HCT116 (cell line): ENCODE data around the gene CHM. TPM values are rescaled to one million over a fixed set of nuclear protein-coding genes. Genes with fewer than 3 reads are reported as not detected.
"Not testable (repeated sequence)": the region's sequence is repeated elsewhere in the genome, so short reads cannot be mapped to it uniquely, and the experiment has no call there.

ENCODE experiments used
- ATAC-seq: fragments of 200-7000 bp; cut with Tn5 transposase; 2 replicates; pipeline ENCODE4 v1.9.1; 2020; ENCODE audit warnings: mild to moderate bottlenecking, moderate library complexity
- BruUV-seq: library from RNA; stranded (reverse); fragments of 400-500 nt; replicated peaks from 2 replicates; lab custom pipeline; 2021; lab: Mats Ljungman, UMichigan
- CTCF ChIA-PET: fragments of 300-600 bp; sonication (Branson Sonifier 250); formaldehyde crosslinking; loops from one replicate; lab custom pipeline; 2021; ENCODE audit warnings: antibody characterized with exemption; lab: Charles Lee
- POLR2A ChIA-PET: fragments of 300-600, 350-600 bp; sonication (Branson Sonifier 250); formaldehyde crosslinking; loops from one replicate; lab custom pipeline; 2021; ENCODE audit warnings: antibody characterized with exemption; lab: Charles Lee
- RAD21 ChIA-PET, 2 experiments: fragments of 300-600 bp; sonication (Branson Sonifier 250); formaldehyde crosslinking; loops; one replicate each; lab custom pipeline; 2023; ENCODE audit warnings: low total read pairs in 2 of 2; ENCODE audit not compliant: uncharacterized antibody in 2 of 2, unreplicated experiment in 2 of 2, low non-redundant PET in 1 of 2; lab: Charles Lee
- DNase-seq: peaks from one replicate; pipeline ENCODE4 v3.0.0-alpha.2; 2010; ENCODE audit warnings: low read depth, low spot score
- H2AFZ ChIP-seq: fragments of 200-600 bp; shearing (Covaris generic), sonication (generic); 2 replicates; pipeline ENCODE4 v1.6.1; 2017; ENCODE audit warnings: low read depth, mixed run types, mixed read lengths, antibody characterized with exemption, low read length; ENCODE audit not compliant: poor library complexity, severe bottlenecking
- H3K27ac ChIP-seq: 2 replicates; pipeline ENCODE4 v1.5.1; 2012; ENCODE audit warnings: low read depth, low read length
- H3K27me3 ChIP-seq: fragments of 200-600 bp; sonication (generic); 2 replicates; pipeline ENCODE4 v1.6.1; 2016; ENCODE audit warnings: mixed run types, low read length, mixed read lengths; ENCODE audit not compliant: insufficient read depth
- H3K36me3 ChIP-seq, 2 experiments: fragments of 200-500 bp in 1 of 2; fragments of 200-600 bp in 1 of 2; sonication (Bioruptor generic) in 1 of 2; sonication (generic) in 1 of 2; 2 replicates each; pipeline versions ENCODE4 v1.5.1 to v1.6.1; 2014 to 2016; ENCODE audit warnings: low read length in 2 of 2, inconsistent platforms in 1 of 2, mixed read lengths in 1 of 2, mixed run types in 1 of 2; ENCODE audit not compliant: insufficient read depth in 2 of 2, control insufficient read depth in 1 of 2
- H3K4me1 ChIP-seq, 2 experiments: fragments of 200-600 bp in 1 of 2; sonication (generic) in 1 of 2; 2 replicates each; pipeline versions ENCODE4 v1.5.1 to v1.6.1; 2012 to 2017; ENCODE audit warnings: low read length in 2 of 2, inconsistent platforms in 1 of 2, mild to moderate bottlenecking in 1 of 2, mixed read lengths in 1 of 2, mixed run types in 1 of 2, moderate library complexity in 1 of 2; ENCODE audit not compliant: insufficient read depth in 2 of 2, control insufficient read depth in 1 of 2
- H3K4me2 ChIP-seq: fragments of 200-600 bp; sonication (generic); 2 replicates; pipeline ENCODE4 v1.6.1; 2017; ENCODE audit warnings: mixed run types, low read length, mixed read lengths
- H3K4me3 ChIP-seq, 2 experiments: fragments of 200-600 bp in 1 of 2; sonication (generic) in 1 of 2; replicated peaks in 1 of 2; 2 replicates each; pipeline ENCODE4 v1.5.1; 2011 to 2016; ENCODE audit warnings: low read length in 2 of 2, control low read depth in 1 of 2, low read depth in 1 of 2, mild to moderate bottlenecking in 1 of 2, mixed read lengths in 1 of 2, mixed run types in 1 of 2
- H3K79me2 ChIP-seq: fragments of 200-600 bp; sonication (generic); 2 replicates; pipeline ENCODE4 v1.6.1; 2017; ENCODE audit warnings: mild to moderate bottlenecking, mixed run types, low read length, moderate library complexity, mixed read lengths; ENCODE audit not compliant: insufficient read depth
- H3K9ac ChIP-seq: fragments of 200-600 bp; sonication (generic); 2 replicates; pipeline ENCODE4 v1.6.1; 2016; ENCODE audit warnings: low read length, mixed read lengths
- H3K9me2 ChIP-seq: fragments of 200-600 bp; sonication (generic), shearing (Covaris generic); 2 replicates; pipeline ENCODE4 v1.6.1; 2017; ENCODE audit warnings: mixed run types, mild to moderate bottlenecking, moderate library complexity; ENCODE audit not compliant: insufficient read depth
- H3K9me3 ChIP-seq, 2 experiments: fragments of 200-500 bp in 1 of 2; fragments of 200-600 bp in 1 of 2; sonication (Bioruptor generic) in 1 of 2; sonication (generic) in 1 of 2; 2 replicates each; pipeline ENCODE4 v1.6.1; 2014 to 2017; ENCODE audit warnings: low read length in 2 of 2, mixed read lengths in 2 of 2, inconsistent platforms in 1 of 2, low read depth in 1 of 2, mild to moderate bottlenecking in 1 of 2, mixed run types in 1 of 2, moderate library complexity in 1 of 2; ENCODE audit not compliant: control insufficient read depth in 1 of 2, insufficient read depth in 1 of 2
- H4K20me1 ChIP-seq: fragments of 200-600 bp; sonication (generic), shearing (Covaris generic); 2 replicates; pipeline ENCODE4 v1.6.1; 2017; ENCODE audit warnings: mixed run types, mild to moderate bottlenecking, moderate library complexity; ENCODE audit not compliant: insufficient read depth
- CBX3 ChIP-seq: IDR thresholded peaks from 2 replicates; pipeline ENCODE4 v1.6.1; 2012; ENCODE audit warnings: low read depth
- EZH2 ChIP-seq: fragments of 200-600 bp; sonication (generic); IDR thresholded peaks from 2 replicates; pipeline ENCODE4 v1.6.1; 2017; ENCODE audit warnings: antibody characterized with exemption, mixed run types
- FOSL1 ChIP-seq: IDR thresholded peaks from 2 replicates; pipeline ENCODE4 v1.6.1; 2012; ENCODE audit warnings: low read depth
- POLR2A ChIP-seq: IDR thresholded peaks from 2 replicates; pipeline ENCODE4 v1.7.0; 2011; ENCODE audit warnings: borderline replicate concordance; ENCODE audit not compliant: insufficient read depth, insufficient read length; ENCODE audit errors: extremely low read depth
- POLR2AphosphoS5 ChIP-seq: IDR thresholded peaks from 2 replicates; pipeline ENCODE4 v1.6.1; 2011; ENCODE audit warnings: mild to moderate bottlenecking, low read depth, low read length, moderate library complexity
- RAD21 ChIP-seq: IDR thresholded peaks from 2 replicates; pipeline ENCODE4 v1.6.1; 2012; ENCODE audit warnings: low read depth, mild to moderate bottlenecking
- intact Hi-C: fragments of 100-400 bp; cut with micrococcal nuclease; formaldehyde crosslinking; loops from 2 replicates; pipeline ENCODE4 v1.10.0; 2022
- total RNA-seq: library from RNA; stranded (reverse); gene quantifications from one replicate; pipeline ENCODE4 v1.2.1, GENCODE V29; 2021; ENCODE audit not compliant: unreplicated experiment
- TF ChIP-seq, protein P1 (sequence below): IDR thresholded peaks from 2 replicates; pipeline ENCODE4 v1.6.1; 2012
- TF ChIP-seq, protein P2 (sequence below): IDR thresholded peaks from 2 replicates; pipeline ENCODE4 v1.6.1; 2012; ENCODE audit warnings: low read depth

The CHM gene
- total RNA-seq, 1 experiment from 2014 or later: 17.1 TPM

DNA sequence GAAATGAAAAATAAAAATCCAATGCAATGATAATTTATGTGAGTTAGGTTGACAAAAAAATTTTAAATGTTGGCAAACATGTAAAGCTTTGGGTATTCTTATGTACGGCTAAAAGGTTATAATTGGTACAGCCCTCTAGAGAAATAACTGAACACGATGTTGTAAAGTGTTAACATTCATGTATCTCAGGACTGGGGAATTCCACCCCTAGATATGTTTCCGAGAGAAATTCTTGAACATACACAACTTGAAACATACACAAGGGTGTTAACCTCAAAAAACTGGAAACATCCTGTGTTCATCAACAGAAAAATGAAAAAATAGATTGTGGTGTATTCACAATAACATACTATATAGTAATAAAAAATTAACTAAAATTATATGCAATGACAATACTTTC is 91.8 kb downstream of the CHM start:
- no peaks in the 10 kb centered on the region for H3K9me2 ChIP-seq
- H3K4me2 ChIP-seq: no peak overlapping the region
- no peaks in the 10 kb centered on the region for H3K9me3 ChIP-seq
- TF ChIP-seq, protein P1, sequence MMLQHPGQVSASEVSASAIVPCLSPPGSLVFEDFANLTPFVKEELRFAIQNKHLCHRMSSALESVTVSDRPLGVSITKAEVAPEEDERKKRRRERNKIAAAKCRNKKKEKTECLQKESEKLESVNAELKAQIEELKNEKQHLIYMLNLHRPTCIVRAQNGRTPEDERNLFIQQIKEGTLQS: no peak
- TF ChIP-seq POLR2A (no peak), FOSL1 (no peak), EZH2 (no peak), POLR2AphosphoS5 (no peak), RAD21 (no peak), CBX3 (no peak)
- TF ChIP-seq, protein P2, sequence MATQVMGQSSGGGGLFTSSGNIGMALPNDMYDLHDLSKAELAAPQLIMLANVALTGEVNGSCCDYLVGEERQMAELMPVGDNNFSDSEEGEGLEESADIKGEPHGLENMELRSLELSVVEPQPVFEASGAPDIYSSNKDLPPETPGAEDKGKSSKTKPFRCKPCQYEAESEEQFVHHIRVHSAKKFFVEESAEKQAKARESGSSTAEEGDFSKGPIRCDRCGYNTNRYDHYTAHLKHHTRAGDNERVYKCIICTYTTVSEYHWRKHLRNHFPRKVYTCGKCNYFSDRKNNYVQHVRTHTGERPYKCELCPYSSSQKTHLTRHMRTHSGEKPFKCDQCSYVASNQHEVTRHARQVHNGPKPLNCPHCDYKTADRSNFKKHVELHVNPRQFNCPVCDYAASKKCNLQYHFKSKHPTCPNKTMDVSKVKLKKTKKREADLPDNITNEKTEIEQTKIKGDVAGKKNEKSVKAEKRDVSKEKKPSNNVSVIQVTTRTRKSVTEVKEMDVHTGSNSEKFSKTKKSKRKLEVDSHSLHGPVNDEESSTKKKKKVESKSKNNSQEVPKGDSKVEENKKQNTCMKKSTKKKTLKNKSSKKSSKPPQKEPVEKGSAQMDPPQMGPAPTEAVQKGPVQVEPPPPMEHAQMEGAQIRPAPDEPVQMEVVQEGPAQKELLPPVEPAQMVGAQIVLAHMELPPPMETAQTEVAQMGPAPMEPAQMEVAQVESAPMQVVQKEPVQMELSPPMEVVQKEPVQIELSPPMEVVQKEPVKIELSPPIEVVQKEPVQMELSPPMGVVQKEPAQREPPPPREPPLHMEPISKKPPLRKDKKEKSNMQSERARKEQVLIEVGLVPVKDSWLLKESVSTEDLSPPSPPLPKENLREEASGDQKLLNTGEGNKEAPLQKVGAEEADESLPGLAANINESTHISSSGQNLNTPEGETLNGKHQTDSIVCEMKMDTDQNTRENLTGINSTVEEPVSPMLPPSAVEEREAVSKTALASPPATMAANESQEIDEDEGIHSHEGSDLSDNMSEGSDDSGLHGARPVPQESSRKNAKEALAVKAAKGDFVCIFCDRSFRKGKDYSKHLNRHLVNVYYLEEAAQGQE: no peak
- no peaks in the 10 kb centered on the region for H3K36me3 ChIP-seq
- RAD21 ChIA-PET: no interaction called here
- intact Hi-C loops: no loop called here
- CTCF ChIA-PET: no interaction called here
- POLR2A ChIA-PET: no interaction called here
- ATAC-seq: no peak
- no peak for DNase-seq
- H4K20me1 ChIP-seq: no peaks in the 10 kb centered on the region
- H3K27me3 ChIP-seq: no peaks in the 10 kb centered on the region
- no peak overlapping the region for H3K27ac ChIP-seq
- no peaks in the 10 kb centered on the region for H3K4me1 ChIP-seq
- no peaks in the 10 kb centered on the region for H3K79me2 ChIP-seq
- no TSS peak for BruUV-seq
- no peak overlapping the region for H2AFZ ChIP-seq
- H3K9ac ChIP-seq: no peak overlapping the region
- no peak overlapping the region for H3K4me3 ChIP-seq

DNA sequence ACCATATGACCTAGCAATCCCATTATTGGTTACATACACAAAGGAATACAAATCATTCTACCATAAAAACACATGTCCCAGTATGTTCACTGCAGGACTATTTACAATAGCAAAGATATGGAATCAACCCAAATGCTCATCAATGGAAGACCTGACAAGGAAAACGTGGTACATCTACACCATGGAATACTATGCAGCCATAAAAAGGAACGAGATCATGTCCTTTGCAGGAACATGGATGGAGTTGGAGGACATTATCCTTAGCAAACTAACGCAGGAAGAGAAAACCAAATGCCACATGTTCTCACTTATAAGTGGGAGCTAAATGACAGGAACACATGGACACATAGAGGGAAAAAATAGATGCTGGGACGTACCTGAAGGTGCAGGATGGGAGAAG is 102.6 kb downstream of the CHM start:
- ATAC-seq: not testable (repeated sequence)

More for the DNA sequence above, 102.6 kb downstream of the CHM start:
- BruUV-seq, POLR2A ChIA-PET, H3K4me2 ChIP-seq, H3K4me1 ChIP-seq, H3K9me2 ChIP-seq, H3K27me3 ChIP-seq, H3K9me3 ChIP-seq, H3K4me3 ChIP-seq, H3K27ac ChIP-seq, H3K79me2 ChIP-seq, intact Hi-C loops, H4K20me1 ChIP-seq, CTCF ChIA-PET, H3K9ac ChIP-seq, RAD21 ChIA-PET, H2AFZ ChIP-seq, H3K36me3 ChIP-seq, DNase-seq: not testable (repeated sequence)
